ENCODE results near the gene ITPRIP. TPM values are rescaled to one million over a fixed set of nuclear protein-coding genes. Genes with fewer than 3 reads are reported as not detected.
A peak's percentile ranks its signal among the peaks of the same experiment; 100 is the strongest.

The ITPRIP gene
- total RNA-seq, 4 donors from 2014 or later: 18.1 to 31.5 (median 22.8) TPM

DNA sequence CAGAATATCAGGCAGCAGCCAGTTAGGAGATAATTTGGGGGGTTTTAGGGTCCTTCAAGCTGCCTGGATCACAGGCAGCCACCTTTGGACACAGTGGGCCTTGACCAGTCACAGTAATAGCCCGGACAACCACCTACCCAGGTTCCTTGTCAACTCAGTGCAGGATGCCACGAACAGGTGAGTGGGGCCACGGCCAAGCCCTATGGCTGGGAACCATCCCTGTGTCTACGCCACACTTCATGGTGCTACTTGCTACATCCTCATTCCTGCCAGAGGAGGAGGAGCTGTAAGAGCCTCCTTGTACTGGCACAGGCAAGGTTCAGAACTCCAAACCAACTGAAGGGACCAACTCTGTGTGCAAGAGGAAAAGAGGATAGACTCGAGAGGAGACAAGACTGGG is 19.9 kb downstream of the ITPRIP start:
- Histone ChIP-seq H3K36me3 (peaks cover 0 to 26% of the 10 kb centered on the region in 2 donors), H3K9me3 (no peaks in the 10 kb centered on the region), H3K27me3 (no peaks in the 10 kb centered on the region), H3K27ac (peak overlapping the region; percentile 65 to 100 (median 90)), H3K4me1 (peaks cover 4 to 78% (median 71%) of the 10 kb centered on the region in 3 donors), H3K4me3 (no peak overlapping the region)
- no peak for TF ChIP-seq POLR2AphosphoS5 (IDR thresholded peaks at IDR 0.05)
- TF ChIP-seq EP300 (IDR thresholded peaks at IDR 0.05): no peak
- TF ChIP-seq, protein P1, sequence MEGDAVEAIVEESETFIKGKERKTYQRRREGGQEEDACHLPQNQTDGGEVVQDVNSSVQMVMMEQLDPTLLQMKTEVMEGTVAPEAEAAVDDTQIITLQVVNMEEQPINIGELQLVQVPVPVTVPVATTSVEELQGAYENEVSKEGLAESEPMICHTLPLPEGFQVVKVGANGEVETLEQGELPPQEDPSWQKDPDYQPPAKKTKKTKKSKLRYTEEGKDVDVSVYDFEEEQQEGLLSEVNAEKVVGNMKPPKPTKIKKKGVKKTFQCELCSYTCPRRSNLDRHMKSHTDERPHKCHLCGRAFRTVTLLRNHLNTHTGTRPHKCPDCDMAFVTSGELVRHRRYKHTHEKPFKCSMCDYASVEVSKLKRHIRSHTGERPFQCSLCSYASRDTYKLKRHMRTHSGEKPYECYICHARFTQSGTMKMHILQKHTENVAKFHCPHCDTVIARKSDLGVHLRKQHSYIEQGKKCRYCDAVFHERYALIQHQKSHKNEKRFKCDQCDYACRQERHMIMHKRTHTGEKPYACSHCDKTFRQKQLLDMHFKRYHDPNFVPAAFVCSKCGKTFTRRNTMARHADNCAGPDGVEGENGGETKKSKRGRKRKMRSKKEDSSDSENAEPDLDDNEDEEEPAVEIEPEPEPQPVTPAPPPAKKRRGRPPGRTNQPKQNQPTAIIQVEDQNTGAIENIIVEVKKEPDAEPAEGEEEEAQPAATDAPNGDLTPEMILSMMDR (IDR thresholded peaks at IDR 0.05): no peak
- no peak for TF ChIP-seq POLR2A (IDR thresholded peaks at IDR 0.05)
- ATAC-seq: no peak
- WGBS, 2 donors (ENCODE audit: low coverage in 1 of 2): 94 to 100% methylated on average over 1 to 2 of the region's 5 CpGs

DNA sequence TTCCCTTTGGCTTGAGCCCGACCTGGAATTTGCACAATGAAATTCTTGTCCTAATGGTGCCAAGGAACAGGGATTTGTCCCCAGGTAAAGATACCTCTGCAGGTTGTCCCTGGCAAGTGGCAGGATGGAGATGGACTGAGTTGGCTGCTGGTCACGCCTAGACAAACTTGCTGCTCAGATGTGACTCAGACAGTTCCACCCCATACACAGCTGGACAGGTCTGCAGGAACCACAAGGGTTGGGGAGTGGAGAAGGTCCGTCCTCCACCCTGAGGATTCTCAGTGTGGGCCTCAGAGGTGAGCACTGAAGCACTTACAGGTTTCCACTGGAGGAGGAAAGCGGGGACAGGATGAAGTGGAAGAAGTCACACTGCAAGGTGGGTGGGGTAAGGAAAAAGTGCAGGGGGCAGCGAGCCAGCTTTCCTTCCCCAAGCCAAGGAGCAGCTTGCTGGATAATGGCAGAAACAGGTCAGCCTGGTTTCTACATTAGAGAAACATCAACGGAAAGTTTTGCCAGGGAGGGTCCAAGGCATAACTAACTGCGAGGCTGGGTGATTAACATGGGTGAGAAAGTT is 20.5 kb downstream of the ITPRIP start:
- H3K9me3 ChIP-seq: no peaks in the 10 kb centered on the region

GRCh38 chr10:104317269-104317710 is 21.0 kb downstream of the ITPRIP start:
- no peak for TF ChIP-seq EP300 (IDR thresholded peaks at IDR 0.05)
- peak; percentile 84 for TF ChIP-seq POLR2AphosphoS5 (IDR thresholded peaks at IDR 0.05)
- WGBS, 2 donors (ENCODE audit: low coverage in 1 of 2): 2 to 10% methylated on average over 6 of the region's 6 CpGs
- Histone ChIP-seq H3K27ac (peak overlapping the region in 3 of 4 donors; percentile 83 to 100 (median 98)), H3K4me3 (no peak overlapping the region), H3K27me3 (no peaks in the 10 kb centered on the region), H3K36me3 (peaks cover 0 to 36% of the 10 kb centered on the region in 2 donors), H3K4me1 (peaks cover 4 to 78% (median 61%) of the 10 kb centered on the region in 3 donors), H3K9me3 (no peaks in the 10 kb centered on the region)
- ATAC-seq: peak; percentile 65

More for the DNA sequence above, 20.5 kb downstream of the ITPRIP start:
- Histone ChIP-seq H3K27ac (peak overlapping the region; percentile 65 to 100 (median 90)), H3K4me1 (peaks cover 4 to 78% (median 66%) of the 10 kb centered on the region in 3 donors), H3K36me3 (peaks cover 0 to 31% of the 10 kb centered on the region in 2 donors), H3K27me3 (no peaks in the 10 kb centered on the region), H3K4me3 (no peak overlapping the region)
- no peak for ATAC-seq
- 63 to 73% methylated on average over 3 to 6 of the region's 7 CpGs for WGBS, 2 donors (ENCODE audit: low coverage in 1 of 2)
- TF ChIP-seq POLR2A (IDR thresholded peaks at IDR 0.05) (no peak), EP300 (IDR thresholded peaks at IDR 0.05) (no peak), POLR2AphosphoS5 (IDR thresholded peaks at IDR 0.05) (no peak)
- TF ChIP-seq, protein P1 (IDR thresholded peaks at IDR 0.05): no peak

- no peaks in the 10 kb centered on the region for H3K27me3 ChIP-seq
- WGBS, 2 donors (ENCODE audit: low coverage in 1 of 2): 39 to 66% methylated on average over 4 to 7 of the region's 9 CpGs
- H3K36me3 ChIP-seq: peaks cover 0 to 44% of the 10 kb centered on the region in 2 donors
- no peak for ATAC-seq
- no peaks in the 10 kb centered on the region for H3K9me3 ChIP-seq
- peaks cover 4 to 78% (median 53%) of the 10 kb centered on the region in 3 donors for H3K4me1 ChIP-seq
- H3K27ac ChIP-seq: peak overlapping the region; percentile 10 to 100 (median 90)
- H3K4me3 ChIP-seq: no peak overlapping the region
- TF ChIP-seq POLR2A (IDR thresholded peaks at IDR 0.05): no peak
- TF ChIP-seq EP300 (IDR thresholded peaks at IDR 0.05): no peak
- no peak for TF ChIP-seq POLR2AphosphoS5 (IDR thresholded peaks at IDR 0.05)
- TF ChIP-seq, protein P1 (IDR thresholded peaks at IDR 0.05): no peak
Measured at GRCh38 chr10:104316321-104317099, 21.8 kb downstream of the ITPRIP start.

DNA sequence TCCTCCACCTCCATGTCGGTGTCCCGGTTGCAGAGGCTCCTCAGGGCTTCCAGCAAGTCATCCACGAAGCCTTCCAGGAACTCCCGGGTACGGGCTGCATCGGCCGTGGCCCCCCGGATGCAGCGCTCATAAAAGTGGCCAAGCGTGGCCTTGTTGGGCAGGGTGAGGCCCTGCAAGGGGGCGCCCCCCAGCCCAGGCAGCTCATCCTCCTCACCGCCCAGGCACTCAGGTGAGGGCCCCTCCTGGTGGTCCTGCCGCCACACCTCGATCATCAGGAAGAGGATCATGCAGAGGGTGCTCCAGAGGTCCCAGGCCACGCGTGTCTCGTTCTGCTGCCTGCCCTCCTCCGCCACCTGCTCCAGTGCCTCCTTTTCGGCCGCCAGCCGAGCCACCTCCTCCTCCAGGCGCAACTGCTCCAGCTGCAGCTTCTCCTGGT is 22.8 kb downstream of the ITPRIP start:
- H3K27ac ChIP-seq: peak overlapping the region in 3 of 4 donors; percentile 83 to 100 (median 98)
- TF ChIP-seq POLR2A (IDR thresholded peaks at IDR 0.05) (no peak), EP300 (IDR thresholded peaks at IDR 0.05) (no peak), POLR2AphosphoS5 (IDR thresholded peaks at IDR 0.05) (no peak)
- TF ChIP-seq, protein P1 (IDR thresholded peaks at IDR 0.05): no peak
- no peaks in the 10 kb centered on the region for H3K27me3 ChIP-seq
- ATAC-seq: no peak
- peaks cover 0 to 54% of the 10 kb centered on the region in 2 donors for H3K36me3 ChIP-seq
- no peaks in the 10 kb centered on the region for H3K9me3 ChIP-seq
- 100% methylated on average over 1 to 3 of the region's 22 CpGs for WGBS, 2 donors (ENCODE audit: low coverage in 1 of 2)
- no peak overlapping the region for H3K4me3 ChIP-seq
- H3K4me1 ChIP-seq: peaks cover 4 to 78% (median 49%) of the 10 kb centered on the region in 3 donors

All from gastroesophageal sphincter (tissue), 4 donors.